Measurements from ENCODE around the gene TENT4B.

Gene TENT4B

GRCh38 chr16:50198802-50199403 is 45.8 kb downstream of the TENT4B start:
- DNase-seq: no peak

GRCh38 chr16:50201787-50202186 is 48.7 kb downstream of the TENT4B start:
- DNase-seq: no peak

GRCh38 chr16:50202926-50203624 is 50.0 kb downstream of the TENT4B start:
- no peak for DNase-seq

GRCh38 chr16:50203681-50204080 is 50.6 kb downstream of the TENT4B start:
- DNase-seq: no peak

- DNase-seq: no peak
These were observed 51.5 kb downstream of the TENT4B start for GRCh38 chr16:50204453-50205108.

- DNase-seq: no peak
These were observed 54.5 kb downstream of the TENT4B start for GRCh38 chr16:50207652-50208051.

- no peak for DNase-seq
These were observed 55.4 kb downstream of the TENT4B start for GRCh38 chr16:50208460-50208931.

GRCh38 chr16:50209546-50210265 is 56.6 kb downstream of the TENT4B start:
- no peak for DNase-seq

GRCh38 chr16:50210266-50211038 is 57.3 kb downstream of the TENT4B start:
- DNase-seq: peak; percentile 68

GRCh38 chr16:50213939-50214519 is 60.9 kb downstream of the TENT4B start:
- DNase-seq: no peak

- no peak for DNase-seq
These were observed 62.6 kb downstream of the TENT4B start for GRCh38 chr16:50215680-50216079.

GRCh38 chr16:50216231-50216630 is 63.1 kb downstream of the TENT4B start:
- no peak for DNase-seq

GRCh38 chr16:50219402-50219975 is 66.4 kb downstream of the TENT4B start:
- no peak for DNase-seq

- no peak for DNase-seq
These were observed 71.2 kb downstream of the TENT4B start for GRCh38 chr16:50224286-50224685.

GRCh38 chr16:50227120-50227519 is 74.0 kb downstream of the TENT4B start:
- no peak for DNase-seq

GRCh38 chr16:50227665-50228064 is 74.6 kb downstream of the TENT4B start:
- DNase-seq: no peak

- DNase-seq: no peak
These were observed 75.3 kb downstream of the TENT4B start for GRCh38 chr16:50228364-50228868.

- no peak for DNase-seq
These were observed 76.1 kb downstream of the TENT4B start for GRCh38 chr16:50229149-50229726.

- no peak for DNase-seq
These were observed 81.9 kb downstream of the TENT4B start for GRCh38 chr16:50234771-50235556.

- DNase-seq: no peak
These were observed 82.5 kb downstream of the TENT4B start for GRCh38 chr16:50235581-50235980.

Measured in activated naive CD4-positive, alpha-beta T cell treated with anti-CD3 and anti-CD28 coated beads, Interleukin-2, amount 50 U/mL, for 16 hours (primary cell).